GM19397 (cell line): Measurements from ENCODE around the gene LMOD2.
A peak's percentile ranks its signal among the peaks of the same experiment; 100 is the strongest.

Source experiments
- ATAC-seq: cut with Tn5 transposase; IDR thresholded peaks from one replicate; pipeline ENCODE4 v1.9.1; 2021; ENCODE audit warnings: mild to moderate bottlenecking, moderate library complexity; ENCODE audit not compliant: unreplicated experiment

The LMOD2 gene

DNA sequence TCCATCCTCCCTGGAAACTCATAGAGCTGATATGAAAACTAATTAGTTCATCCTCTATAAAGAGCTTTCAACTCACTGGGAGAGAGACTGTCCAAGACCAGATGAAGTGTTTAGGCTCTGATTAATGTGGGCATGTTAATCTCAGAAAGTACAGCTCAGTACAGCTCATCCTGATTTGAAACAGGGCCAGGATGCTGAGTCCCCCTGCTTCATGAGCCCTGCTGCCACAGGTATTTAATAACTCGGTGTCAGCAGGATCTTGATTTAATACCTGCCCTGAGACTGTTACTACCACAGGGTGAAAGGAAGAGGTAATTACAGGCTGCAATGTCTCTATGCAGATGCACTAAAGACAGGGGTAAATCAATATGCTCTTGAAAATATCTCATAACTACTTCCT is 10.8 kb downstream of the LMOD2 start:
- ATAC-seq: no peak

DNA sequence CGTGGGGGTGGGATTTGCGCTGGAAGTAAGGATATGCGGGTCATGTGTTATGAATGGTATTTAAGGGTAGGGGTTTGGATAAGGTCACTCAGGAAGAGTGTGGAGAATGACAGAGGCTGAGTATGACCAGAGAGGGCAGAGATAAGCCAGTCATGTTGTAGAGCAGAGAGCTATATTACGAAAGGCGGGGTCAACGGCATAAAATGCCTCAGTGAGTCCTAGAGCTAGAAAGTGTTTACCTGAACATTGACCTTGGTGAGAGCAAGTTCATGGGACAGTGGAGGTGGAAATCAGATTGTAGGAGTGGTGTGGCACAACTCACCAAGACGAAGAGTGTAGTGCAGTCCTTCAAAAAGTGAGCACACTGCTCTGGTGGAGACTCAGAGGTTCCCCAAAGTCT is 13.8 kb downstream of the LMOD2 start:
- no peak for ATAC-seq

DNA sequence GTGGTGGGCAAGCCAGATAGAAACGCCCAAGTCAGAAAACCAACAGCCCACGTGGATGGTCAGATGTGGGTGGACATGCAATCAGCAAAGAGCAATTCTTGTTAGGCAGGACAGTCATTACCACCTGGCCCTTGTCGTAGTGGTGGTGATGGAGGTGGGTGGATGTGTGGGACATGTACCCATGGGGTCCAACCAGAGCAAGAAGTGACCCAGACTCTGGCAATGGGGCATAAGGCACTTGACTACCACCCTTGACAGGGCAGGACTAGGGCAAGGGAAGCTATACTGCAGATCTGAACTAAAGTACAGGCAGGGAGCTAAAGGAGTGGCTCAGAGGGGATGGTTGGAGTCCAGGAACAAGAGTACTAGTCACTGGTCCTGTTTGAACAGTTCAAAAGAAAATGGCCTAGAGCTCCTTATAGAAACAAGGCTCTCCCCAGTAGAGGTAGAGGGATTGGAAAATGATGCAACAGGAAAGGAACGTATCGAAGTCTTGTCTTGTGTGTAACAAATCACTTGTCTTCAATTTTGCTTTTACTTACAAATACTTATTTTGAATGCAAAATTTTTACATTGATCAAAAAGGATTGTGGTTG is 17.6 kb downstream of the LMOD2 start:
- ATAC-seq: no peak

- no peak for ATAC-seq
These were observed 18.2 kb downstream of the LMOD2 start for GRCh38 chr7:123673752-123674398.

DNA sequence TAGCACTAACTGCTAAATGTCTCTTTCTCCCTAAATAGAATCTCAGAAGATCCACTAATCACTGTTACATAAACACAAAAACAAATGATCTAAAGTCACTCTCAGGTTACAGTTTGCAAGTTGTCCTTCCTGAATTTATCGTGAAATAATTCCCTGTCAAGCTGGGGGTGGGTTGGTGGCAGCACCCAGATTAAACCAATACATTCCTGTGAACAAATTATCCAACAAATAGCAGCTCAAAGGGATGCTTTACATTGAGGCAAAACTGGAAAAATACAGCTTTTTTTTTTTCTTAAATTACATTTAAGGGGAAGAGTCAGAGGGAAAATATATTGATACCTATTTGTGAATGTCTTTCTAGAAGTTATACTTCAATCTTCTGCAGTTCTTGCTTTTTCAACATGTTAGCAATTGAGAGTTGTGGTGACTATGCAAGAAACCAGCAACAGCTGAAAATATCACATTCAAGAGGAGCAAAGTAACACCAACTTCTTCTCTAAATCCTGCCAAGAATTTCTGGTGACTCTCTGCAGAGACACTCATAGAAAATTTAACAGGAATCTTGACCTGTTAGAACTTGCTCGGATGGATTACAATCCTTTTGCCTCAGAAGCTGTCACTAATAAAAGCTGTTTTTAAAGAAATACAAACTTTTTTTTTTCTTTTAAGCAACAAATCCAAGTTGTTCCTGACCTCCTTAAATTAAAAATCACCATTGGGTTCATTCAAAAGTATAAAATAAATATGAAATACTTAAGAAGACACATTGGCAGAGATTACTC is 18.9 kb downstream of the LMOD2 start:
- no peak for ATAC-seq

DNA sequence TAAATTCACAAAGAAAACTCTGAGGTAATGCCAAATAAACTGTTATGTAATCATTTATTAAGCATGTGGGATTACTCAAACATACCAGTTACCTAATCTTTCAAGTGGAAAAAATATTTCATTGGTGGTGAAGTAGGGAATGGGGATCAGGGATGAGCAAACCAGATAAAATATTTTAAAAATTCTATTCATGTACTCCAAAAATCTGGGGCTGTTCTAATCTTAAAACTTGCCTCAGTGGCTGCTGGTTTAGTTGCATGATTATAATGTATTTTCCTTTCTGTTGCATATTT is 19.5 kb downstream of the LMOD2 start:
- ATAC-seq: no peak

- ATAC-seq: no peak
These were observed 21.5 kb downstream of the LMOD2 start for GRCh38 chr7:123677061-123677715.

DNA sequence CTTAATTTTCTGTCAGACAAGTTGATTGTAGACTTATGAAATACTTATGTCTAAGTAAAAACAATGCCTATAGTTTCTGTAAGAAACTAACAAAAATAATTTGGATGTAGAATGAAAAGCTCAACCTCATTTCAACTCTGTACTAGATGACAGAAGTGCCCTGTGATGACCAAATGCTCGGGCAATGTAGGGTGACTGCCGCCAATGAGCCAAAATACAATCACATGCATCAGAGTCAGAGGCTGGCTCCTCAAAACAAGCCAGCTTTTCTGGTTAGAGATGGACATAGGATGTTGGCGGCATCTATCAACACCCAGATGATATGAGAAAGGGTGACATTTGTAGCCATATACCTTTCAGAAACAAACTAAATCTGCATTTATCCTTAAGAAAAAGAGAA is 23.9 kb downstream of the LMOD2 start:
- ATAC-seq: no peak

GRCh38 chr7:123680580-123680979 is 24.9 kb downstream of the LMOD2 start:
- no peak for ATAC-seq

GRCh38 chr7:123681561-123681960 is 25.9 kb downstream of the LMOD2 start:
- ATAC-seq: no peak

GRCh38 chr7:123682690-123683089 is 27.0 kb downstream of the LMOD2 start:
- peak; percentile 72 for ATAC-seq

- ATAC-seq: no peak
These were observed 31.5 kb downstream of the LMOD2 start for GRCh38 chr7:123687161-123687560.

DNA sequence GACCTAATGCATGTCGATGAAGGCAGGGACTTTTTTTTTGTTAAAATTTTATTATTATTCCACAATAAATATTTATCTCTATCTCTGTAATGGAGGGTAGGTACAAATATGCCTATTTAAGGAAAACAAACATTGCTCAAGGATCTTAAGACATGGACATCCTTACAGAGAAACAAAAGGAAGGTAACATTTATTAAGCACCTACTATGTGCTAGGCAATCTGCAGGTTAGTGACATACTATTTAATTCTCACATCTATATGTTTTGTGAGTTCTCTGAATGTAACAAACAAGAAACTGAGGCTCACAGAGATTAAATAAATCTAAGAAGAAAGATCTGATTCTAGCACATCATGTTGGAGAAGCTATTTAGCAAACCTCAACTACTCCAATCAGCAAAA is 32.1 kb downstream of the LMOD2 start:
- ATAC-seq: no peak

DNA sequence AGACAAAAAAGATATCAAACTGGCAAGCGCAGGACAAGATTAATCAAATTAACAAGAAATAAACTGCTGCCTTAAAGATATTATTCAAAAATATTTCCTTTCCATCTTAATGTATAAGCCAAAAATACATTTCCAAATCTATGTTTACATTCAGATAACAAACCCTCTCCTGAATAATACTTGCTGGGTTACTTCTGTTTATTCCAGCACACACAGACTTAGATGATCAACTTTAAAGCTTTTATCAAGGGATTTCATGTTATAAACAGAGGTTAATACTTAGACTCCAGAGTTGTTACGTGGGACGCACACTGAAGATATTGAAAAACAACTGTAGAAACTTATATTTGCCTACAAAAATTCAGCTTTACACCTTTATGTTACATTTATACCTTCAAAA is 33.6 kb downstream of the LMOD2 start:
- no peak for ATAC-seq

- no peak for ATAC-seq
These were observed 34.9 kb downstream of the LMOD2 start for GRCh38 chr7:123690550-123690949.

DNA sequence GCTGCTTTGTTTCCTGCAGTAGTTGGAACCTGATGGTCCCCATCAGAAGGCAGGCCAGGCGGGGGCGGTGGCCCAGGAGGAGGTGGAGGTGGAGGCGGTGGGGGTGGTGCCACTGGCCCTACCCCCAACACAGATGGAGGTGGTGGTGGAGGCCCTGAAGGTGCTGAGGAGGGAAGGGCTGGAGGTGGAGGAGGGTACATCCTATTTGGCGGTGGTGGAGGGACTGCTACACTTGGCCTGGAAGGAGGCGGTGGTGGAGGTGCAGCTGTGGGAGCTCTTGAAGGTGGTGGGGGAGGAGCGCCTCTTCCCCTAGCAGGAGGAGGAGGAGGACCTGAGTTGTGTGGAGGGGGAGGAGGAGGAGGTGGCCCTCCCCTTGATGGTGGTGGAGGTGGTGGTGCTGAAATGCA is 36.8 kb downstream of the LMOD2 start:
- ATAC-seq: no peak

GRCh38 chr7:123695944-123696677 is 40.4 kb downstream of the LMOD2 start:
- no peak for ATAC-seq

DNA sequence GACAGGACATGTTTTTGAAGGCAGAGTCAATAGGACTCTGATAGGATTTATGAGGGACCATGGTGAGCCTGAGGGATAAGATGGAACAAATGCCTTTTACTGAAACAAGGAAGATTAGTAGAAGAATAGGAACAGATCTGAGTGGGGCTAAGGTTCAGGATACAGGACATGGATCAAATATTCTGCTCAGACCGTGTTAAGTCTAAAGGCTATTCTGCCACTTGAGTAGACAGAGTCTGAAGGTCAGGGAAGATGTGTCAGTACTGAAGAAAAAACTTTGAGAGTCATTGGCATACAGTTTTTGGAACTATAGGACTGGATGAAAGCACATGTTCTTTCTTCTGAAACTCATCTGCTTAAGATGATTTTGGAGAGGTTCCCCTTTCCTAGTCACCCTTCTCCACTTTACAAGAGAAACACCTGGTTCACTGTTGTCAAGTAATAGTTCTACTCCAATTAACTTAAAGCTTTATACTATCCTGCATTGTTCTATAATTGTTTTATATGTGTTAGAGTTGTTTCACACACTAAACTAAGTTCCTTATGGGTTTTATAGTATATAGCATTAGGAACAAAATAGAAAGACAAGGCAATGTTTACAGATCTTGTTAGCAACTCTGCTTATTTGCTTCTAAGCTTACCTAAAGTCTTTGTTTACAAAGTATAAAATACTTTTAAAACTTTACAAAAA is 49.7 kb downstream of the LMOD2 start:
- no peak for ATAC-seq

GRCh38 chr7:123709525-123709924 is 53.9 kb downstream of the LMOD2 start:
- no peak for ATAC-seq

- no peak for ATAC-seq
These were observed 55.0 kb downstream of the LMOD2 start for GRCh38 chr7:123710683-123711082.

DNA sequence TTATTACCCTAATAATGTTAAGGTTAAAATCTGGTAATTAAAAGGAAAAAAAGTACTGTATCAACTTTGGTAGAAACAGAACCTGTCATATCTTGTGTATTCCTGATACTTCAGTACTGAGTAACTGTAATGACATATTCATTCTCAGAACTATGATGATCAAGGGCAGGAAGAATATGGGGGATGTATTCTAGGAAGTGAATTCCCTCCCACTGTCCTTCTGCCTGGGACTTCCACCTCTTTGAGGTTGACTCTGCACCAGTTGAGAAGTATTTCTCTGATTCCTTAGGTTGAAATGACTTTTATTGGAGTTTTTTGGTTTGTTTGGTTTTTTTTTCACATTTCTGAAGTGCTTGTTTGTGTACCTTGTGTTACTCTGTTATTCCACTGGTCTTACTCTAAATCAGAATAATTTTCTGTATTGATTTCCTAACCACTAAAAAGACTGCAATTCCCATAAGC is 56.2 kb downstream of the LMOD2 start:
- ATAC-seq: no peak
